ENCODE measurements around the gene GPHA2.

GPHA2 gene

DNA sequence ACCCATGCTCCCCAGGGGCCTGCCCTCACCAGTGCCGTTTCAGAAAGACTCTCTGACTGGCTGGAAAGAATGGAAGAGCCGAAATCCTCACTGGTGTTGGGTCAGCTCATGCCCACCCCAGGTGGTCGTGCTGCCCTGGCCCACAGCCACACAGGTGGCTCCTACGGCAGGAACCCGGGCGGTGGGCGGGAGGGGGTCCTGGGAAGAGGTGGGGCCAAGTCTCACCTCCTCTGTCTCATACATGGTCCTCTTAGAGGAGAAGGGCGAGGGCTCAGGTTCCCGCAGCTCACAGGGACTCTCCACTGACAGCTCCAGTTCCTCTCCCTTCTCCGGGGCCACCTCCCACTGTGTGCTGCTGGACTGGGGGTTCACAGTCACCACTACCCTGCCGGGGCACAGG, 26.9 kb downstream of the GPHA2 start:
- no peaks in the 10 kb centered on the region for H3K9me3 ChIP-seq (replicated peaks in 1 of 2; ENCODE audit: control insufficient read depth in 2 of 2, insufficient read depth in 1 of 2, low read depth in 1 of 2, low read length in 2 of 2)
- H3K36me3 ChIP-seq (replicated peaks in 1 of 2; ENCODE audit: control insufficient read depth in 2 of 2, insufficient read depth in 2 of 2, low read length in 2 of 2) = peaks cover 43 to 73% of the 10 kb centered on the region in 2 donors
- no peak overlapping the region for H4K91ac ChIP-seq (ENCODE audit: low read depth, low read length, poor library complexity)
- H2BK12ac ChIP-seq (ENCODE audit: low read length) = no peak overlapping the region
- no peak overlapping the region for H3K27ac ChIP-seq (replicated peaks; ENCODE audit: low read length)
- H2BK15ac ChIP-seq (ENCODE audit: low read length) = no peak overlapping the region
- H3K18ac ChIP-seq (ENCODE audit: low read length) = no peak overlapping the region
- no peak overlapping the region for H3K4me3 ChIP-seq (ENCODE audit: low read length in 2 of 2)
- no peaks in the 10 kb centered on the region for H3K4me1 ChIP-seq (ENCODE audit: control insufficient read depth in 2 of 2, insufficient read depth in 1 of 2, low read depth in 1 of 2, low read length in 2 of 2)
- H3K4me2 ChIP-seq (ENCODE audit: insufficient read depth, low read length, poor library complexity, severe bottlenecking) = no peak overlapping the region
- no peak overlapping the region for H4K8ac ChIP-seq (ENCODE audit: low read depth, low read length)
- peaks cover 4% of the 10 kb centered on the region for H3K79me1 ChIP-seq (ENCODE audit: low read depth, low read length)
- WGBS, 2 donors (ENCODE audit: extremely low coverage in 2 of 2, insufficient read length in 2 of 2, insufficient replicate concordance in 1 of 2) = no CpG with 5 or more reads among the region's 11 CpGs
- no peak overlapping the region for H3K23ac ChIP-seq (ENCODE audit: low read depth, low read length, poor library complexity)
- no peak overlapping the region for H2BK120ac ChIP-seq (ENCODE audit: low read depth, low read length)
- no peak overlapping the region for H2AFZ ChIP-seq (ENCODE audit: low read length)
- peak overlapping the region; percentile 24 for H2BK5ac ChIP-seq (ENCODE audit: low read length)
- no peaks in the 10 kb centered on the region for H3K27me3 ChIP-seq (ENCODE audit: control insufficient read depth in 3 of 3, insufficient read depth in 3 of 3, low read depth in 1 of 3, low read length in 3 of 3)
- no peak overlapping the region for H3K4ac ChIP-seq (ENCODE audit: low read length)
- no peak for DNase-seq (ENCODE audit: low spot score)
- H3K9ac ChIP-seq (ENCODE audit: low read depth, low read length, poor library complexity) = no peak overlapping the region
- H3K14ac ChIP-seq (ENCODE audit: low read length) = no peak overlapping the region
- no peak overlapping the region for H2AK5ac ChIP-seq (ENCODE audit: low read depth, low read length)

DNA sequence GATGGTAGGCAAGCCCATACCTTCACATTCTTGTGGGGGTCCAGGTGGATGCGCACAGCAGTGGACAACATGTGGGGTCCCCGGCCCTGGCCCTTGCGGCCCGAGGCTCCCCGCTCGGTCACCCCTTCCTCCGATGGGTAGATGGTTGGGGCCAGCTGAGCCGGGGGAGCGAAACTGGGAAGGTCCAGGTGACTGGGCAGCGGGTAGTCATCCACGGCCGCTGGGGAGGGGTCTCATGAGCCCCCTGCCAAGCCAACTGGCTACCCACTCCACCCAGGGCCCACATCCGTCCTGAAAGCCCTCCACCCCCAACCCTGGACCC, 29.4 kb downstream of the GPHA2 start:
- no CpG with 5 or more reads among the region's 13 CpGs for WGBS, 2 donors (ENCODE audit: extremely low coverage in 2 of 2, insufficient read length in 2 of 2, insufficient replicate concordance in 1 of 2)
- H3K14ac ChIP-seq (ENCODE audit: low read length) = no peak overlapping the region
- no peak overlapping the region for H2BK5ac ChIP-seq (ENCODE audit: low read length)
- no peak overlapping the region for H3K18ac ChIP-seq (ENCODE audit: low read length)
- H2BK12ac ChIP-seq (ENCODE audit: low read length) = no peak overlapping the region
- H3K4me3 ChIP-seq (ENCODE audit: low read length in 2 of 2) = no peak overlapping the region
- H2AFZ ChIP-seq (ENCODE audit: low read length) = no peak overlapping the region
- H4K8ac ChIP-seq (ENCODE audit: low read depth, low read length) = no peak overlapping the region
- no peak overlapping the region for H3K23ac ChIP-seq (ENCODE audit: low read depth, low read length, poor library complexity)
- no peak overlapping the region for H4K91ac ChIP-seq (ENCODE audit: low read depth, low read length, poor library complexity)
- no peak for DNase-seq (ENCODE audit: low spot score)
- H3K27ac ChIP-seq (replicated peaks; ENCODE audit: low read length) = no peak overlapping the region
- peaks cover 45 to 75% of the 10 kb centered on the region in 2 donors for H3K36me3 ChIP-seq (replicated peaks in 1 of 2; ENCODE audit: control insufficient read depth in 2 of 2, insufficient read depth in 2 of 2, low read length in 2 of 2)
- H2BK15ac ChIP-seq (ENCODE audit: low read length) = no peak overlapping the region
- no peaks in the 10 kb centered on the region for H3K9me3 ChIP-seq (replicated peaks in 1 of 2; ENCODE audit: control insufficient read depth in 2 of 2, insufficient read depth in 1 of 2, low read depth in 1 of 2, low read length in 2 of 2)
- H2AK5ac ChIP-seq (ENCODE audit: low read depth, low read length) = no peak overlapping the region
- no peak overlapping the region for H3K4ac ChIP-seq (ENCODE audit: low read length)
- no peak overlapping the region for H2BK120ac ChIP-seq (ENCODE audit: low read depth, low read length)
- no peak overlapping the region for H3K9ac ChIP-seq (ENCODE audit: low read depth, low read length, poor library complexity)
- H3K4me2 ChIP-seq (ENCODE audit: insufficient read depth, low read length, poor library complexity, severe bottlenecking) = no peak overlapping the region
- H3K79me1 ChIP-seq (ENCODE audit: low read depth, low read length) = peaks cover 4% of the 10 kb centered on the region
- H3K4me1 ChIP-seq (ENCODE audit: control insufficient read depth in 2 of 2, insufficient read depth in 1 of 2, low read depth in 1 of 2, low read length in 2 of 2) = no peaks in the 10 kb centered on the region
- H3K27me3 ChIP-seq (ENCODE audit: control insufficient read depth in 3 of 3, insufficient read depth in 3 of 3, low read depth in 1 of 3, low read length in 3 of 3) = no peaks in the 10 kb centered on the region

DNA sequence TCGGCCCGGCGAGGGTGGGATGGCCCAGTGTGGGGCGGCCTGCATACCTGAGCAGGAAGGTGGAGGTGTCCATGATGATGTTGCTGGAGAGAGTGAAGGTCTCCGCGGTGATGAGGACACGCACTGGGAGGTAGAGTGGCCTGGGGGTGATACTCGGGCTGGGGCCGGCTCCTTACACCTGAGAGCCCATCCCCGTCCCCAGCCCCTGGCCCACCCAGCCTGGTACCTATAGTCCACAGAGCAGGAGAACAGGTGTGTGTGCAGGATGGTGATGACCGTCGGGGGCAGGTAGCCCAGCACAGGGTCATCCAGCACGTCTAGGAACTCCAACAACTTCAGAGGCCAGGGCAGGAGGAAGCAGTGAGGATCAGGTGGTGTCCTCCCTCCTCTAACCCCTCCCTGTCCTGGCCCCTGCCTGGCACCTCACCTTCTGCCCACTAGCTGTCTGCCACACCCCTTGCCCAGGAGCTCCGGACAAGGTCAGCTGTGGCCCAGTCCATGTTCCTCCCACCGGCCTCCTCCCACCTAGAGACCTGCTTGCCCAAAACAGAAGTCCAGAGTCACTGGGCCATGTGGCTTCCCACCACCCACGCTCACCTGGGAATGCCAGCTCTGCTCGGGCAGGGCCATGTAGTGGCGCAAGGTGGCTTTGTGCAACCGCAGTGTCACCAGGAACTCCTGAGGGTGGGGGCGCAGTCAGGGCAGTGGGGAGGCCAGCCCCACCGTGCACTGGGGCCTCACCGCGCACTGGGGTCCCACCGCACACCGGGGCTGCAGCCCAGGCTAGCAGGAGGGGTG, 30.0 kb downstream of the GPHA2 start:
- peak overlapping the region in 1 of 2 donors; percentile 64 for H3K4me3 ChIP-seq (ENCODE audit: low read length in 2 of 2)
- no peak overlapping the region for H2AK5ac ChIP-seq (ENCODE audit: low read depth, low read length)
- no peak overlapping the region for H2BK5ac ChIP-seq (ENCODE audit: low read length)
- peaks cover 4% of the 10 kb centered on the region for H3K79me1 ChIP-seq (ENCODE audit: low read depth, low read length)
- no peak overlapping the region for H3K18ac ChIP-seq (ENCODE audit: low read length)
- no peak overlapping the region for H3K4ac ChIP-seq (ENCODE audit: low read length)
- peak overlapping the region; percentile 76 for H4K8ac ChIP-seq (ENCODE audit: low read depth, low read length)
- H3K23ac ChIP-seq (ENCODE audit: low read depth, low read length, poor library complexity) = no peak overlapping the region
- H3K27ac ChIP-seq (replicated peaks; ENCODE audit: low read length) = no peak overlapping the region
- peak overlapping the region; percentile 10 for H2BK12ac ChIP-seq (ENCODE audit: low read length)
- H3K9ac ChIP-seq (ENCODE audit: low read depth, low read length, poor library complexity) = no peak overlapping the region
- no CpG with 5 or more reads among the region's 25 CpGs for WGBS, 2 donors (ENCODE audit: extremely low coverage in 2 of 2, insufficient read length in 2 of 2, insufficient replicate concordance in 1 of 2)
- H2BK15ac ChIP-seq (ENCODE audit: low read length) = no peak overlapping the region
- no peak for DNase-seq (ENCODE audit: low spot score)
- no peak overlapping the region for H3K14ac ChIP-seq (ENCODE audit: low read length)
- no peak overlapping the region for H4K91ac ChIP-seq (ENCODE audit: low read depth, low read length, poor library complexity)
- peaks cover 41 to 71% of the 10 kb centered on the region in 2 donors for H3K36me3 ChIP-seq (replicated peaks in 1 of 2; ENCODE audit: control insufficient read depth in 2 of 2, insufficient read depth in 2 of 2, low read length in 2 of 2)
- H3K9me3 ChIP-seq (replicated peaks in 1 of 2; ENCODE audit: control insufficient read depth in 2 of 2, insufficient read depth in 1 of 2, low read depth in 1 of 2, low read length in 2 of 2) = no peaks in the 10 kb centered on the region
- no peaks in the 10 kb centered on the region for H3K4me1 ChIP-seq (ENCODE audit: control insufficient read depth in 2 of 2, insufficient read depth in 1 of 2, low read depth in 1 of 2, low read length in 2 of 2)
- H3K27me3 ChIP-seq (ENCODE audit: control insufficient read depth in 3 of 3, insufficient read depth in 3 of 3, low read depth in 1 of 3, low read length in 3 of 3) = no peaks in the 10 kb centered on the region
- no peak overlapping the region for H3K4me2 ChIP-seq (ENCODE audit: insufficient read depth, low read length, poor library complexity, severe bottlenecking)
- H2AFZ ChIP-seq (ENCODE audit: low read length) = no peak overlapping the region
- H2BK120ac ChIP-seq (ENCODE audit: low read depth, low read length) = no peak overlapping the region

DNA sequence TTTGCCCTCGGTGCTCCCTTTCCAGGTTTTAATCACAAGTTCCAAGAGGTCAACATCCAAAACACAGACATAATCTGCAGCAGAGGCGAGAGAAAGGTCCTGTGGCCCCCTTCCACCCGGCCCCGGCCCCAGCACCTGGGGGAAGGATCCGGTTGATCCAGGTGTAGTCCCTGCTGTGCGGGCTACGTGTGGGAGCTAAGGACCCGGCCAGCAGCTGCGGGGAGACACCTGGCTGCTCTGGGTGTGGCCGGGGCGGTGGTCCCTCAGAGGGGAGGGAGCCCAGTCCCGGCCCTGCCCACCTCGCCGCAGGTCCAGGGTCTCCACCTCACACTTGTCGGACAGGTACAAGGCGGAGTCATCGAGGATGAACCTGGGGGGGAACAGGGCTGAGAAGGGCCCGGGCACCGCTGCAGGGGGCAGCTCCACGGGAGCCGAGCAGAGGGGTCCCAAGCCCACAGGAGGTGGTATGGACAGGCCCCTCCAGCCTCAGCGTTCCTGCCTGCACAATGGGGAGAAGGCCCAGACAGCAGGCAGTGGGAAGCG, 32.3 kb downstream of the GPHA2 start:
- no CpG with 5 or more reads among the region's 23 CpGs for WGBS, 2 donors (ENCODE audit: extremely low coverage in 2 of 2, insufficient read length in 2 of 2, insufficient replicate concordance in 1 of 2)
- Histone ChIP-seq H3K9me3 (replicated peaks in 1 of 2; ENCODE audit: control insufficient read depth in 2 of 2, insufficient read depth in 1 of 2, low read depth in 1 of 2, low read length in 2 of 2) (no peaks in the 10 kb centered on the region), H3K18ac (ENCODE audit: low read length) (no peak overlapping the region), H2AFZ (ENCODE audit: low read length) (no peak overlapping the region), H4K8ac (ENCODE audit: low read depth, low read length) (peak overlapping the region; percentile 43), H3K36me3 (replicated peaks in 1 of 2; ENCODE audit: control insufficient read depth in 2 of 2, insufficient read depth in 2 of 2, low read length in 2 of 2) (peaks cover 37 to 52% of the 10 kb centered on the region in 2 donors), H4K91ac (ENCODE audit: low read depth, low read length, poor library complexity) (no peak overlapping the region), H2BK12ac (ENCODE audit: low read length) (no peak overlapping the region), H3K9ac (ENCODE audit: low read depth, low read length, poor library complexity) (no peak overlapping the region), H2BK15ac (ENCODE audit: low read length) (no peak overlapping the region), H3K4me2 (ENCODE audit: insufficient read depth, low read length, poor library complexity, severe bottlenecking) (no peak overlapping the region), H2AK5ac (ENCODE audit: low read depth, low read length) (no peak overlapping the region), H3K23ac (ENCODE audit: low read depth, low read length, poor library complexity) (no peak overlapping the region), H3K27me3 (ENCODE audit: control insufficient read depth in 3 of 3, insufficient read depth in 3 of 3, low read depth in 1 of 3, low read length in 3 of 3) (no peaks in the 10 kb centered on the region), H3K4me1 (ENCODE audit: control insufficient read depth in 2 of 2, insufficient read depth in 1 of 2, low read depth in 1 of 2, low read length in 2 of 2) (no peaks in the 10 kb centered on the region), H3K4ac (ENCODE audit: low read length) (no peak overlapping the region), H3K4me3 (ENCODE audit: low read length in 2 of 2) (no peak overlapping the region), H2BK120ac (ENCODE audit: low read depth, low read length) (no peak overlapping the region), H3K79me1 (ENCODE audit: low read depth, low read length) (peaks cover 4% of the 10 kb centered on the region), H3K14ac (ENCODE audit: low read length) (no peak overlapping the region), H2BK5ac (ENCODE audit: low read length) (no peak overlapping the region), H3K27ac (replicated peaks; ENCODE audit: low read length) (no peak overlapping the region)
- DNase-seq (ENCODE audit: low spot score) = no peak
